Measurements from ENCODE around the gene PARP1. TPM values are rescaled to one million over a fixed set of nuclear protein-coding genes. Genes with fewer than 3 reads are reported as not detected.

The PARP1 gene
- total and polyA plus RNA-seq, 2 donors (not counting 1 experiment from before 2014, with no cell fraction given): 118 to 180 TPM

DNA sequence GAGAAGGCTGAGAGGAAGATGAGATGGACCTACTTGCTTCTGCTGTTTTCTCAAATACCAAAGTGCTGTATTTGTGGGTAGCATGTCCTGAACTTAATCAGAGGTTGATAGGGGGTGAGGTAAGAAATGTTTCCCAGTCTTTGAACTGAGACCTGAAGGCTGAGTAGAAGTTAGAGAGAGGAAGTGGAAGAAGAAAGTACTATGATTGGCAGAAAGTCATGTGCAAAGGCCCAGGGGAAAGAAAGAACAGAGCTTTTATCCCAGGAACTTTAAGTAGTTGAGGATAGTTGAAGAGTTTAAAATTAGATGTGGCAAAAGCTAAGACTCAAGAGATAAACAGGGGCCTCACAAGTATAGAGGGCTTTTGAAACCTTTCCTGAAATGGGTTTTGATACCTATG is 83.4 kb downstream of the PARP1 start:
- no peaks in the 10 kb centered on the region for H3K9me3 Mint-ChIP-seq (ENCODE audit: insufficient read depth)
- Histone ChIP-seq H3K36me3 (replicated peaks in 1 of 2; ENCODE audit: control extremely low read depth in 1 of 2, control insufficient read depth in 1 of 2, extremely low read depth in 1 of 2, insufficient read depth in 2 of 2, low read length in 1 of 2) (no peaks in the 10 kb centered on the region), H3K9me3 (ENCODE audit: control extremely low read depth in 1 of 3, control insufficient read depth in 2 of 3, insufficient read depth in 1 of 3, low read length in 2 of 3) (no peaks in the 10 kb centered on the region), H3K27ac (ENCODE audit: low read length in 2 of 2) (no peak overlapping the region), H3K4me1 (ENCODE audit: control insufficient read depth in 2 of 2, insufficient read depth in 2 of 2, low read length in 2 of 2) (no peaks in the 10 kb centered on the region), H3K9ac (ENCODE audit: low read length) (no peak overlapping the region), H4K20me1 (ENCODE audit: control insufficient read depth, insufficient read depth, low read length, poor library complexity, severe bottlenecking) (no peaks in the 10 kb centered on the region), H2AFZ (ENCODE audit: insufficient read depth, low read depth, low read length, poor library complexity, severe bottlenecking) (no peak overlapping the region), H3K27me3 (replicated peaks in 1 of 4; ENCODE audit: control extremely low read depth in 1 of 4, control insufficient read depth in 3 of 4, insufficient read depth in 4 of 4, low read length in 3 of 4) (peaks cover 0 to 3% (median 0%) of the 10 kb centered on the region in 4 experiments), H3K4me2 (replicated peaks; ENCODE audit: low read depth, low read length, poor library complexity, severe bottlenecking) (no peak overlapping the region), H3K4me3 (ENCODE audit: control extremely low read depth in 1 of 5, extremely low read depth in 1 of 5, insufficient read depth in 1 of 5, low read depth in 2 of 5, low read length in 4 of 5) (no peak overlapping the region), H3K79me2 (ENCODE audit: control insufficient read depth, insufficient read depth, low read length) (no peaks in the 10 kb centered on the region)
- no peak for TF ChIP-seq EZH2 (IDR thresholded peaks at IDR 0.05; ENCODE audit: borderline replicate concordance, insufficient read depth, low read depth, low read length, poor library complexity, severe bottlenecking)
- TF ChIP-seq, protein P1, sequence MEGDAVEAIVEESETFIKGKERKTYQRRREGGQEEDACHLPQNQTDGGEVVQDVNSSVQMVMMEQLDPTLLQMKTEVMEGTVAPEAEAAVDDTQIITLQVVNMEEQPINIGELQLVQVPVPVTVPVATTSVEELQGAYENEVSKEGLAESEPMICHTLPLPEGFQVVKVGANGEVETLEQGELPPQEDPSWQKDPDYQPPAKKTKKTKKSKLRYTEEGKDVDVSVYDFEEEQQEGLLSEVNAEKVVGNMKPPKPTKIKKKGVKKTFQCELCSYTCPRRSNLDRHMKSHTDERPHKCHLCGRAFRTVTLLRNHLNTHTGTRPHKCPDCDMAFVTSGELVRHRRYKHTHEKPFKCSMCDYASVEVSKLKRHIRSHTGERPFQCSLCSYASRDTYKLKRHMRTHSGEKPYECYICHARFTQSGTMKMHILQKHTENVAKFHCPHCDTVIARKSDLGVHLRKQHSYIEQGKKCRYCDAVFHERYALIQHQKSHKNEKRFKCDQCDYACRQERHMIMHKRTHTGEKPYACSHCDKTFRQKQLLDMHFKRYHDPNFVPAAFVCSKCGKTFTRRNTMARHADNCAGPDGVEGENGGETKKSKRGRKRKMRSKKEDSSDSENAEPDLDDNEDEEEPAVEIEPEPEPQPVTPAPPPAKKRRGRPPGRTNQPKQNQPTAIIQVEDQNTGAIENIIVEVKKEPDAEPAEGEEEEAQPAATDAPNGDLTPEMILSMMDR (IDR thresholded peaks at IDR 0.05): no peak
- POLR2A ChIA-PET: no interaction called here
- ATAC-seq (ENCODE audit: low read depth) (no peak), DNase-seq (no peak)
- CTCF ChIA-PET: no interaction called here
- no peak overlapping the region for H3K4me3 Mint-ChIP-seq
- H3K27me3 Mint-ChIP-seq: peaks cover 9% of the 10 kb centered on the region
- intact Hi-C loops (cut with micrococcal nuclease): no loop called here
- H3K4me1 Mint-ChIP-seq: no peaks in the 10 kb centered on the region
- H3K27ac Mint-ChIP-seq: no peak overlapping the region

DNA sequence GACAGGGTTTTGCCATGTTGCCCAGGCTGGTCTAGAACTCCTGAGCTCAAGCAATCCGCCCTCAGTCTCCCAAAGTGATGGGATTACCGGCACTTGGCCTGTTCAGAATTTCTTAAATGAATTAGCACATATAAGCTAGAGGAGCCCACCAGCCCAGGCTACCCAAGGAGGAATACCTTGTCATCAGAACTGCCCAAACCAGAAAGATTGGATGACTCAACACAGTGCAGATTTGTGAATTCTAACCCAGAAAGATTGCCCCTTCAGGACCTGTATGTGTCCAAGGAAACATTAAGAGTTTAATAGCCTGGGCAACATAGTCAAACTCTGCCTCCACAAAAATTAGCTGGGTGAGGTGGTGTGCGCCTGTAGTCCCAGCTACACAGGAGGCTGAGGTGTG is 84.9 kb downstream of the PARP1 start:
- ATAC-seq (ENCODE audit: low read depth): no peak
- TF ChIP-seq, protein P1 (IDR thresholded peaks at IDR 0.05): no peak
- TF ChIP-seq EZH2 (IDR thresholded peaks at IDR 0.05; ENCODE audit: borderline replicate concordance, insufficient read depth, low read depth, low read length, poor library complexity, severe bottlenecking): no peak
- Histone ChIP-seq H3K9me3 (ENCODE audit: control extremely low read depth in 1 of 3, control insufficient read depth in 2 of 3, insufficient read depth in 1 of 3, low read length in 2 of 3) (no peaks in the 10 kb centered on the region), H3K4me2 (replicated peaks; ENCODE audit: low read depth, low read length, poor library complexity, severe bottlenecking) (no peak overlapping the region), H2AFZ (ENCODE audit: insufficient read depth, low read depth, low read length, poor library complexity, severe bottlenecking) (no peak overlapping the region), H3K36me3 (replicated peaks in 1 of 2; ENCODE audit: control extremely low read depth in 1 of 2, control insufficient read depth in 1 of 2, extremely low read depth in 1 of 2, insufficient read depth in 2 of 2, low read length in 1 of 2) (no peaks in the 10 kb centered on the region), H3K4me3 (ENCODE audit: control extremely low read depth in 1 of 5, extremely low read depth in 1 of 5, insufficient read depth in 1 of 5, low read depth in 2 of 5, low read length in 4 of 5) (no peak overlapping the region), H3K27me3 (replicated peaks in 1 of 4; ENCODE audit: control extremely low read depth in 1 of 4, control insufficient read depth in 3 of 4, insufficient read depth in 4 of 4, low read length in 3 of 4) (peaks cover 0 to 3% (median 0%) of the 10 kb centered on the region in 4 experiments), H3K4me1 (ENCODE audit: control insufficient read depth in 2 of 2, insufficient read depth in 2 of 2, low read length in 2 of 2) (no peaks in the 10 kb centered on the region), H3K79me2 (ENCODE audit: control insufficient read depth, insufficient read depth, low read length) (no peaks in the 10 kb centered on the region), H3K9ac (ENCODE audit: low read length) (no peak overlapping the region), H4K20me1 (ENCODE audit: control insufficient read depth, insufficient read depth, low read length, poor library complexity, severe bottlenecking) (no peaks in the 10 kb centered on the region), H3K27ac (ENCODE audit: low read length in 2 of 2) (no peak overlapping the region)
- Mint-ChIP-seq H3K27ac (no peak overlapping the region), H3K4me3 (no peak overlapping the region), H3K4me1 (no peaks in the 10 kb centered on the region), H3K9me3 (ENCODE audit: insufficient read depth) (no peaks in the 10 kb centered on the region), H3K27me3 (peaks cover 9% of the 10 kb centered on the region)
- intact Hi-C loops (cut with micrococcal nuclease): no loop called here
- no peak for DNase-seq
- WGBS (ENCODE audit: insufficient coverage): 91% methylated on average over 3 of the region's 3 CpGs
- POLR2A ChIA-PET: interaction anchor here (0.6 kb wide), 1 partner anchor 14 kb away, joined by 4 read pairs; no protein-coding TSS in a partner anchor
- CTCF ChIA-PET: interaction anchor here (0.8 to 1.3 kb wide), 3 partner anchors 10 to 335 kb away, joined by 3 read pairs; no protein-coding TSS in a partner anchor
